Activated CD4-positive, alpha-beta memory T cell treated with anti-CD3 and anti-CD28 coated beads for 36 hours (primary cell): ENCODE data around the gene GPC3. TPM values are rescaled to one million over a fixed set of nuclear protein-coding genes. Genes with fewer than 3 reads are reported as not detected.

Experiments
- CTCF ChIA-PET: fragments of 350-600 bp; sonication (Branson Sonifier 250); formaldehyde crosslinking; loops from one replicate; lab custom pipeline; 2021; ENCODE audit warnings: antibody characterized with exemption, inconsistent platforms; lab: Charles Lee
- POLR2A ChIA-PET: fragments of 350-600 bp; sonication (Branson Sonifier 250); formaldehyde crosslinking; loops from one replicate; lab custom pipeline; 2021; ENCODE audit warnings: antibody characterized with exemption; lab: Charles Lee
- DNase-seq: peaks from one replicate; pipeline ENCODE4 v3.0.0-alpha.2; 2020
- H3K27ac Mint-ChIP-seq: one replicate; pipeline ENCODE4 v1.8.0; 2021; ENCODE audit warnings: mixed read lengths
- H3K27me3 Mint-ChIP-seq: one replicate; pipeline ENCODE4 v1.8.0; 2021; ENCODE audit warnings: mixed read lengths
- H3K36me3 Mint-ChIP-seq: one replicate; pipeline ENCODE4 v1.8.0; 2021; ENCODE audit warnings: mixed read lengths
- H3K4me1 Mint-ChIP-seq: one replicate; pipeline ENCODE4 v1.8.0; 2021; ENCODE audit warnings: low read depth, mixed read lengths
- H3K4me3 Mint-ChIP-seq: one replicate; pipeline ENCODE4 v1.8.0; 2021; ENCODE audit warnings: mild to moderate bottlenecking, mixed read lengths
- H3K9me3 Mint-ChIP-seq: one replicate; pipeline ENCODE4 v1.8.0; 2021; ENCODE audit warnings: mixed read lengths
- intact Hi-C: fragments of 100-400 bp; cut with micrococcal nuclease; formaldehyde crosslinking; loops from one replicate; pipeline ENCODE4 v1.15.1; 2023
- total RNA-seq, 2 experiments: library from RNA; stranded (reverse); gene quantifications; one replicate each; pipeline ENCODE4 v1.2.3, GENCODE V29; 2021

GPC3 gene
- total RNA-seq, 2 experiments from 2014 or later, result 0.14 to 0.39 TPM

GRCh38 chrX:133921086-133921485 lies 64.3 kb downstream of the GPC3 start:
- ChIA-PET CTCF (interaction anchor here (0.6 to 2.8 kb wide), 4 partner anchors 100 to 1065 kb away, joined by 3 to 9 read pairs (median 4); no protein-coding TSS in a partner anchor), POLR2A (no interaction called here)
- no peaks in the 10 kb centered on the region for H3K36me3 Mint-ChIP-seq
- peaks cover 6% of the 10 kb centered on the region for H3K9me3 Mint-ChIP-seq
- peaks cover 17% of the 10 kb centered on the region for H3K4me1 Mint-ChIP-seq
- no peak for DNase-seq
- no peak overlapping the region for H3K4me3 Mint-ChIP-seq
- intact Hi-C loops, result loop anchor here (10.0 kb wide), 2 partner anchors 104 to 254 kb away; no protein-coding TSS in a partner anchor
- H3K27ac Mint-ChIP-seq, result no peak overlapping the region
- no peaks in the 10 kb centered on the region for H3K27me3 Mint-ChIP-seq

- intact Hi-C loops, result no loop called here
- H3K4me3 Mint-ChIP-seq, result no peak overlapping the region
- CTCF ChIA-PET, result interaction anchor here (2.2 kb wide), 1 partner anchor 126 kb away, joined by 5 read pairs; no protein-coding TSS in a partner anchor
- no peaks in the 10 kb centered on the region for H3K36me3 Mint-ChIP-seq
- peaks cover 16% of the 10 kb centered on the region for H3K4me1 Mint-ChIP-seq
- POLR2A ChIA-PET, result no interaction called here
- H3K27me3 Mint-ChIP-seq, result no peaks in the 10 kb centered on the region
- no peak overlapping the region for H3K27ac Mint-ChIP-seq
- DNase-seq, result no peak
- H3K9me3 Mint-ChIP-seq, result peaks cover 6% of the 10 kb centered on the region
These were observed 67.0 kb downstream of the GPC3 start for GRCh38 chrX:133918361-133918771.

DNA sequence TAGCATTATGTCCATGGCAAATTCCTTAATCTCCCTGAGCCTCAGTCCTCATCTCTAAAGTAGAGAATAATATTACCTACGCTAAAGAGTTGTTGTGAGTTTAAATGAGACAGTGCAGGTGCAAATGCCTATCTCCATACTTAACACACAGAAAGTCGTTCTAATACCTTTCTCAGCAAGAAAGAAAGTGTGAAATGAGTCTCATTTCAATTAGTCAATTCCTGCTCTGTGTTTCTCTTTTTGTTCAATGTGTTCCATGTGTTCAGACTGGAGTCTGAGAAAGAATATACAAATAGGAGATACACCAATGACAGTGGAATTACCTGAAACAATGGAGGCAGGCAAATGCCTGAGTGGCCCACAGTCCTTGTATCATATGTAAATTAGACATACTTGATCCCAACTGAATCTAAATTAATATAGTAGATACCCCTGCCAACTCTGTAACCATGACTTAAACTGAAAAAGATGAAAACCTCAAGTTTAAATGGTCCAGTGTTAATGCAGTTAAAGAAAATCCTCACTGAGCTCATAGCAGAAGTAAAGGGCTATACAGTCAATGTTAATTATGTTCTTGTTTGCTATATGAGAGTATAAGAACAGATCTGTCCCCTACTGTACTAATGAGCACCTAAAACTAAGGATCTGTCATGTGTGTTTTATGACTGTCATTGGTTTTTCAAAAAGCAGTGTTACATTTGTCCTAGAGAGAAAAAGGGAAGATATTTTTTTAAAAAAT lies 68.2 kb downstream of the GPC3 start:
- peaks cover 6% of the 10 kb centered on the region for H3K9me3 Mint-ChIP-seq
- POLR2A ChIA-PET, result no interaction called here
- no peak overlapping the region for H3K4me3 Mint-ChIP-seq
- peaks cover 5% of the 10 kb centered on the region for H3K4me1 Mint-ChIP-seq
- H3K27me3 Mint-ChIP-seq, result no peaks in the 10 kb centered on the region
- CTCF ChIA-PET, result no interaction called here
- DNase-seq, result no peak
- intact Hi-C loops, result no loop called here
- H3K36me3 Mint-ChIP-seq, result no peaks in the 10 kb centered on the region
- H3K27ac Mint-ChIP-seq, result no peak overlapping the region

DNA sequence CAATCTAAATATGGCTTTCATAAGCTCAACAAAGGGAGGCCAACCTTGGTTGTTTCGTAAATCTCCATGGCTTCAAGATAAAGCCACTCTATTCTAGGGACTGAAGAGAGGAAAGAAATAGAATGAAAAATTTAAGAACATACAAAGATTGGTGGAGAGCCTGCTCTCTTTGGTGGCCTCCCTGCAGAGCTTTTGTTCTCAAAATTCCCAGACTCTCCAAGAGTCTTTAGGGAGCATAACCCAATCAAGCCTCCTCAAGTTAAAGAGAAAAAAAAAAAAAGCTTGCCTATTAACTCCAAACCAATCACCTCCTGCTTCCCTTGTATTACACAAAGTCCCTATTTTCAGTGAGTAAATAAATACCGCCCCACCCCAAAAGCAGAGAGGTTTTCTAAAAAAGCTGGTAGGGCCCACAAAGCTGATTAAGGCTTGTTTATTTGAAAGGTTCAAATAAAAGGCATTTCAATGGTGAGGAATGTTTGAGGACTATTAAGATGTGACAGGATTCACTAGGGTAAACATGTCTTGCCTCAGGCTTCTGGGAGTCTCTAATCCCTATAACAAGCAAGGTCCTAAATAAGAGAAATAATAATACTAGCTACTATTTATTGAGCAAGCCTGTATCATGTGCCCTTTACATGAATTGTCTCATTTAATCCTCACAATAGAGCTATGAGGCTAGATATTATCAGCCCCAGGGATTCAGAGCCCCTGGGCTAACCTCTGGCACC lies 71.6 kb downstream of the GPC3 start:
- POLR2A ChIA-PET, result interaction anchor here (0.6 kb wide), 1 partner anchor 1968 kb away, joined by 3 read pairs; no protein-coding TSS in a partner anchor
- CTCF ChIA-PET, result no interaction called here
- H3K36me3 Mint-ChIP-seq, result no peaks in the 10 kb centered on the region
- peaks cover 6% of the 10 kb centered on the region for H3K9me3 Mint-ChIP-seq
- H3K4me1 Mint-ChIP-seq, result no peaks in the 10 kb centered on the region
- no peak overlapping the region for H3K4me3 Mint-ChIP-seq
- no peak for DNase-seq
- no peak overlapping the region for H3K27ac Mint-ChIP-seq
- intact Hi-C loops, result no loop called here
- H3K27me3 Mint-ChIP-seq, result no peaks in the 10 kb centered on the region

DNA sequence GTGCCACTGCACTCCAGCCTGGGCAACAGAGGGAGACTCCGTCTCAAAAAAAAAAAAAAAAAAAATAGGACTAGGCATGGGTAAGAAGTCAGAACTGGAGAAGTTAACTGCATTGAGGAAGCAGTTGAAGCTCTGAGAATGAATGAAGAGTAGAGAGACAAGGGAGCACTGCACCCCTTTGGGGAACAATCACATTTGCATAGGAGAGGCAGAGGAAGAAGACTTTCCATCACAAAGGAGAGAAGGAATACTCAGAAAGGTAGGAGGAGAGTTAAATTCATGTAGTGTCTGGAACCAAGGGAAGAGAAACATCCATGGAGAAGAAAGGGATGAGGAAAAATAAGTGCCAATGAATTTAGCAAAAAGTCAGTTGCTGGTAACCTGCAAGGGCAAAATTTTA lies 72.4 kb downstream of the GPC3 start:
- intact Hi-C loops, result no loop called here
- DNase-seq, result no peak
- Mint-ChIP-seq H3K4me3 (no peak overlapping the region), H3K27me3 (no peaks in the 10 kb centered on the region), H3K4me1 (no peaks in the 10 kb centered on the region), H3K36me3 (no peaks in the 10 kb centered on the region), H3K9me3 (peaks cover 6% of the 10 kb centered on the region), H3K27ac (no peak overlapping the region)
- ChIA-PET CTCF (no interaction called here), POLR2A (no interaction called here)

DNA sequence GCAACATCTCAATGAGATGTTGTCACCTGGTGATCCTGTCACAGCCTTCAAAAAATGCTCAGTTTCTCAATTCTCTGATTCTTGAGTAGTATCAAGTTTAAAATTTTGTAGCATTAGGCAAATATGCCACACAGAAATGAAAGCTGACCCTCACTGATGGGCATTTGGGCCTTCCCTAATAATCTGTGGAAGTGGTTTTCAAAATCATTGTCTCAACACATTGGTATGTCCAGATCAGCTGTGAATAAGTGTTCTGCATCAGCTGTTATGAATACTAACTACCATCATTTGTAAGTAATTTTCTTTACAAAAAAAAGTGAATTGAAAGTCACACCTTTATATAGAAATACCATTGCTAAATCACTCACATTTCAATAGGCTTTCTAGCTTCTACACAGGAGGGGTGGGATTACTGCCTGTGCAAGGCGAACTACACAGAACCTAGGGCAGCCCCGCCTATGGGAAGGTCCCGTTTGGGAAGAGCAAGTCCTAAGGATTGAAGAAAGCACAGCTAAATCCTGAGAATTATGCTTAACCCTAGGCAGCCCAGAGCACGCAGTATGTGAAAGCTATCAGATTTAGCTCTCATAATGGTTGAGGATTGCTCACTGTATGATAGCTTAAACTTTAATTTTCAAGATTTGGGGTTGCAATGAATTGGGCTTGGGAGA lies 73.4 kb downstream of the GPC3 start:
- Mint-ChIP-seq H3K27me3 (no peaks in the 10 kb centered on the region), H3K27ac (no peak overlapping the region), H3K4me1 (no peaks in the 10 kb centered on the region), H3K4me3 (no peak overlapping the region), H3K9me3 (peaks cover 1% of the 10 kb centered on the region), H3K36me3 (no peaks in the 10 kb centered on the region)
- intact Hi-C loops, result no loop called here
- no peak for DNase-seq
- POLR2A ChIA-PET, result no interaction called here
- CTCF ChIA-PET, result no interaction called here

DNA sequence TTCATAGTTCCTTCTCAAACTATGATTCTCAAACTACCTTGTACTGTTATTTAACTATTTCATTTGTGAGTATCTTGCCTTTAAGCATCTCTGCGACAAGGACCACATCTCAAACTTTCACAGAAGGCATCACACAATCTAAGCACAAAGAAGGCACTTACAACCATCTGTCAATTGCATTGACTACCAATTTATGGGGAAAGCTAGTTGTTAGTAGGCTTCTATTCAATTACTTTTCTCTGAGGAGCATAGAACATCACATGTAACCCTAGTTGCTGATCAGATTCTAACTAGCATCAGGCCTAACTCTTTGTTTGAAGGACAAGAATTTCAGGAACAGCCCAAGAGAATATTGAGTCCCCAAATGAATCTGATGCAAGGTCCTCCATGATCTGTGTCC lies 74.9 kb downstream of the GPC3 start:
- Mint-ChIP-seq H3K4me1 (no peaks in the 10 kb centered on the region), H3K27me3 (no peaks in the 10 kb centered on the region), H3K9me3 (no peaks in the 10 kb centered on the region), H3K4me3 (no peak overlapping the region), H3K27ac (no peak overlapping the region), H3K36me3 (no peaks in the 10 kb centered on the region)
- POLR2A ChIA-PET, result no interaction called here
- DNase-seq, result no peak
- CTCF ChIA-PET, result interaction anchor here (0.7 kb wide), 1 partner anchor 71 kb away, joined by 3 read pairs; no protein-coding TSS in a partner anchor
- intact Hi-C loops, result no loop called here

GRCh38 chrX:133909888-133910287 lies 75.5 kb downstream of the GPC3 start:
- Mint-ChIP-seq H3K9me3 (no peaks in the 10 kb centered on the region), H3K4me1 (no peaks in the 10 kb centered on the region), H3K4me3 (no peak overlapping the region), H3K27ac (no peak overlapping the region), H3K36me3 (no peaks in the 10 kb centered on the region), H3K27me3 (no peaks in the 10 kb centered on the region)
- no peak for DNase-seq
- intact Hi-C loops, result no loop called here
- ChIA-PET CTCF (no interaction called here), POLR2A (no interaction called here)

DNA sequence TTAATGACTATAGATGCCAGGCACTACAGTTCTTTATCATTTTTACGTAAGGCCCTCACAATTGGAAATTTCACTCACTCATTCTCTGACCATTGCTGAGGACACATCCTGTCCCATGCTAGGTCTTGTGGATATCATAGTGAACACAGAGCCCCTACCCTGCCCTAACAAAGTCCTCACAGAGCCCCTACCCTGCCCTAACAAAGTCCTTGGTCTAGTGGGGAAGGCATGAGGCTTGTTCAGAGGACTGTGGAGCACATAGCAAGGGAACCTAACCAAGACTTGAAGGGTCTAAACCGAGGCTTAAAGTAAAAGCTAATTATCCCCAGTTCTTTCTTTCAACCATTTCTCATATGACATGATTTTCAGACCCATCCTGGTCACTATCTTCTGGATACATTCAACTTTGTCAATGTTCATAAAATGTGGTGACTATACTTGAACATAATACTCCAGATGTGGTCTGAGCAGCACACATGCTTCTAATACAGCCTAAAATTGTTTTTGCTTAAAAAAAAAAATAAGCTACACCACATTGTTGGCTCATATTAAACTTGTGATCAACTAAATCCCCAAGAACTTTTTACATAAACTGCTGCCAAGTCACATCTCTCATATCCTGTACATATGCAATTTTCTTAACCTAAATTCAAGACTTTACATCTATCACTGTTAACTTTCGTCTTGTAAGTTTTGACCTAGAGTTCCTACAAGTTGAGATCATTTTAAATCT lies 77.0 kb downstream of the GPC3 start:
- Mint-ChIP-seq H3K4me3 (no peak overlapping the region), H3K27me3 (peaks cover 1% of the 10 kb centered on the region), H3K36me3 (no peaks in the 10 kb centered on the region), H3K27ac (no peak overlapping the region), H3K4me1 (no peaks in the 10 kb centered on the region), H3K9me3 (no peaks in the 10 kb centered on the region)
- ChIA-PET CTCF (no interaction called here), POLR2A (no interaction called here)
- no peak for DNase-seq
- intact Hi-C loops, result no loop called here

DNA sequence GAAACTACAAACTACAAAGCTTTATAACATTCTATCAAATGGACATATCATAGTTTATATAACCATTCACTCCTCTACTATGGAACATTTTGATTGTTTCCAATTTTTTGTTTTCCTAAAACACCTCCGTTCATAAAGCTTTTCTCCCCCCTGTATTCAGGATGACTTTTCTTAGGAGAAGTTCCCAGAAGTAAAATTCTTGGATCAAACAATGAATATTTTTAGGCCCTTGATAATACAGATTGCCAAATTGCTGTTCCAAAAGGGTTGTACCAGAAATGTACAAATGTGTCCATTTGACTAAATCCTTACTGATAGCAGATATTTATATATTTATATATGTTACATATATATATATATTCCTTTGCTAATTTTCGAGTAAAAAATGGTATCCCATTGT lies 77.8 kb downstream of the GPC3 start:
- no peak overlapping the region for H3K27ac Mint-ChIP-seq
- no peaks in the 10 kb centered on the region for H3K9me3 Mint-ChIP-seq
- ChIA-PET CTCF (no interaction called here), POLR2A (no interaction called here)
- intact Hi-C loops, result no loop called here
- no peaks in the 10 kb centered on the region for H3K4me1 Mint-ChIP-seq
- H3K4me3 Mint-ChIP-seq, result no peak overlapping the region
- no peaks in the 10 kb centered on the region for H3K36me3 Mint-ChIP-seq
- H3K27me3 Mint-ChIP-seq, result peaks cover 1% of the 10 kb centered on the region
- DNase-seq, result no peak

DNA sequence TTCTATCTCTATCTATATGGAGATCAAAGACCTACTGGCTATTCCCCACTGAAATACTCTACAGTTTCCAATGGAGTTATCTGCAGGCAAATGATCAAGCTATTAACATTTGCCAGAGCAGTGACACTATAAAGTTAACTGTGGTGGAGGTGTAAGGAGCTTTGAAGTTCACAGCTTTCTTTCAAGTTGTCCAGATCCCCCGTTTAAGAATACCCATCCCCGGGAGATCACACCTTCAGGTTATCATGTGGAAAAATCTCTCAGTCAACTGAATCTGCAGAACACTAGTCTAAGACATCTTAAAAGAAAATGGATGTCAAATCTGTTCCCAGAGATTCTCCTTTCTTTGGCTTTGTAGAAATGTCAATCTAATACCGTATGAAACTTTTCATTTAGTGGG lies 80.1 kb downstream of the GPC3 start:
- no peak overlapping the region for H3K4me3 Mint-ChIP-seq
- intact Hi-C loops, result no loop called here
- no peak overlapping the region for H3K27ac Mint-ChIP-seq
- ChIA-PET POLR2A (no interaction called here), CTCF (no interaction called here)
- H3K27me3 Mint-ChIP-seq, result peaks cover 1% of the 10 kb centered on the region
- H3K9me3 Mint-ChIP-seq, result no peaks in the 10 kb centered on the region
- H3K36me3 Mint-ChIP-seq, result no peaks in the 10 kb centered on the region
- DNase-seq, result no peak
- H3K4me1 Mint-ChIP-seq, result no peaks in the 10 kb centered on the region
